Osteocyte (in vitro differentiated cells): ENCODE measurements around the gene LAMA5. TPM values are rescaled to one million over a fixed set of nuclear protein-coding genes. Genes with fewer than 3 reads are reported as not detected.

ENCODE experiments used
- DNase-seq: peaks from one replicate; pipeline ENCODE4 v3.0.0; 2021; ENCODE audit warnings: mixed read lengths; ENCODE audit not compliant: unreplicated experiment; ENCODE audit errors: extremely low spot score
- H3K27ac Mint-ChIP-seq: one replicate; pipeline ENCODE4 v1.8.0; 2021; ENCODE audit warnings: mild to moderate bottlenecking, mixed read lengths; ENCODE audit not compliant: unreplicated experiment
- H3K27me3 Mint-ChIP-seq: one replicate; pipeline ENCODE4 v1.8.0; 2021; ENCODE audit warnings: mixed read lengths; ENCODE audit not compliant: unreplicated experiment
- H3K36me3 Mint-ChIP-seq: one replicate; pipeline ENCODE4 v1.8.0; 2021; ENCODE audit warnings: mixed read lengths; ENCODE audit not compliant: unreplicated experiment
- H3K4me1 Mint-ChIP-seq: one replicate; pipeline ENCODE4 v1.8.0; 2021; ENCODE audit warnings: mixed read lengths; ENCODE audit not compliant: unreplicated experiment
- H3K4me3 Mint-ChIP-seq: one replicate; pipeline ENCODE4 v1.8.0; 2021; ENCODE audit warnings: mild to moderate bottlenecking, moderate library complexity, mixed read lengths; ENCODE audit not compliant: unreplicated experiment
- H3K9me3 Mint-ChIP-seq: one replicate; pipeline ENCODE4 v1.8.0; 2021; ENCODE audit warnings: mixed read lengths; ENCODE audit not compliant: unreplicated experiment
- CTCF ChIP-seq: fragments of 200-600 bp; sonication (generic); IDR thresholded peaks from 2 replicates; pipeline ENCODE4 v1.5.0; 2021; ENCODE audit warnings: antibody characterized with exemption, mild to moderate bottlenecking, moderate library complexity
- total RNA-seq: library from RNA; stranded (reverse); gene quantifications from 2 replicates; pipeline ENCODE4 v1.2.1, GENCODE V29; 2021

Gene LAMA5
- total RNA-seq, 1 donor from 2014 or later: 201 TPM

GRCh38 chr20:62363920-62364851, 2.9 kb downstream of the LAMA5 start:
- Mint-ChIP-seq H3K4me1 (peaks cover 56% of the 10 kb centered on the region), H3K9me3 (no peaks in the 10 kb centered on the region), H3K27ac (no peak overlapping the region), H3K27me3 (no peaks in the 10 kb centered on the region), H3K36me3 (no peaks in the 10 kb centered on the region), H3K4me3 (no peak overlapping the region)
- TF ChIP-seq CTCF: no peak
- DNase-seq: no peak

- H3K36me3 Mint-ChIP-seq: no peaks in the 10 kb centered on the region
- no peak overlapping the region for H3K27ac Mint-ChIP-seq
- no peaks in the 10 kb centered on the region for H3K27me3 Mint-ChIP-seq
- peak; percentile 56 for TF ChIP-seq CTCF
- peaks cover 56% of the 10 kb centered on the region for H3K4me1 Mint-ChIP-seq
- no peaks in the 10 kb centered on the region for H3K9me3 Mint-ChIP-seq
- H3K4me3 Mint-ChIP-seq: no peak overlapping the region
- DNase-seq: no peak
These were observed 3.9 kb downstream of the LAMA5 start for GRCh38 chr20:62362991-62363919.

- Mint-ChIP-seq H3K4me1 (peaks cover 56% of the 10 kb centered on the region), H3K9me3 (no peaks in the 10 kb centered on the region), H3K27me3 (no peaks in the 10 kb centered on the region), H3K4me3 (no peak overlapping the region), H3K27ac (no peak overlapping the region), H3K36me3 (no peaks in the 10 kb centered on the region)
- DNase-seq: no peak
- no peak for TF ChIP-seq CTCF
These were observed 4.5 kb downstream of the LAMA5 start for GRCh38 chr20:62362590-62362940.

- TF ChIP-seq CTCF: no peak
- no peaks in the 10 kb centered on the region for H3K27me3 Mint-ChIP-seq
- H3K36me3 Mint-ChIP-seq: no peaks in the 10 kb centered on the region
- peaks cover 62% of the 10 kb centered on the region for H3K4me1 Mint-ChIP-seq
- no peak for DNase-seq
- no peak overlapping the region for H3K4me3 Mint-ChIP-seq
- H3K9me3 Mint-ChIP-seq: no peaks in the 10 kb centered on the region
- H3K27ac Mint-ChIP-seq: no peak overlapping the region
These were observed 5.1 kb downstream of the LAMA5 start for GRCh38 chr20:62361799-62362589.
